Measurements from ENCODE around the gene CAND2. TPM values are rescaled to one million over a fixed set of nuclear protein-coding genes. Genes with fewer than 3 reads are reported as not detected.

Gene CAND2
- total and polyA plus RNA-seq, 2 of the 8 experiments (the other 6 are each of a cell fraction or from before 2014, with no cell fraction given): 8.7 TPM

DNA sequence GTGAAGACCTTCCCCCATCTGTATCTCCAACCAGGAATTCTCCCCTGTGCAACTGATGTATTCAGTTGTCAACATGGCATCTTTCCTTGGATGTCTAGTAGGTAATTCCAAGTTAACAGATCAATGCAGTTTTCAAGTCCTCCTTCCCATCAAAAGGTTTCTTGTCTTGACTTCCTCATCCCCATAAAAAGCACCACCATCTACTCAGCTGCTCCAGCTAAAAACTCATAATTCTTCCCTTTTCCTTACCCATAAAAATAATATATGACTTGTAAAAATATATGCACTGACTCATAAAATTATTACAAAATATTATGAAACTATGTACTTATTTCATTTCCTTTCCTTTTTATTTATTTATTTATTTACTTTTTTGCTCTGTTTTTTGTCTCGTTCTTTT is 5.0 kb upstream of the CAND2 start:
- Histone ChIP-seq H3K79me1 (ENCODE audit: low read depth, low read length) (no peaks in the 10 kb centered on the region), H4K8ac (ENCODE audit: extremely low read depth, insufficient read depth, low read length) (no peak overlapping the region), H3K79me2 (ENCODE audit: control insufficient read depth in 1 of 2, insufficient read depth in 2 of 2, low read length in 2 of 2) (no peaks in the 10 kb centered on the region), H3K4ac (replicated peaks; ENCODE audit: insufficient read length, low read depth, low read length) (no peak overlapping the region), H3K4me1 (replicated peaks in 1 of 4; ENCODE audit: control insufficient read depth in 3 of 4, insufficient read depth in 4 of 4, low read length in 3 of 4) (peaks cover 0 to 5% (median under 1%) of the 10 kb centered on the region in 4 experiments; a peak in 3 of 7 replicates), H2BK20ac (ENCODE audit: low read length) (no peak overlapping the region), H2AK5ac (ENCODE audit: low read depth, low read length) (no peak overlapping the region), H3K23ac (ENCODE audit: insufficient read length) (no peak overlapping the region), H2BK5ac (ENCODE audit: low read depth, low read length) (no peak overlapping the region), H3K18ac (ENCODE audit: extremely low read depth, low read length) (no peak overlapping the region), H3K27me3 (replicated peaks in 1 of 4; ENCODE audit: control insufficient read depth in 3 of 4, extremely low read depth in 1 of 4, insufficient read depth in 3 of 4, low read length in 3 of 4) (no peaks in the 10 kb centered on the region), H3K23me2 (ENCODE audit: low read depth, low read length) (no peaks in the 10 kb centered on the region), H3K56ac (replicated peaks; ENCODE audit: insufficient read length, low read depth, low read length) (no peak overlapping the region), H3K14ac (ENCODE audit: insufficient read length) (no peak overlapping the region), H4K5ac (ENCODE audit: insufficient read length, low read depth, low read length) (no peak overlapping the region), H3K4me3 (ENCODE audit: extremely low read depth in 1 of 4, insufficient read depth in 2 of 4, low read depth in 3 of 4, low read length in 4 of 4) (no peak overlapping the region), H2BK120ac (replicated peaks; ENCODE audit: low read depth, low read length) (no peak overlapping the region), H4K91ac (replicated peaks; ENCODE audit: insufficient read length, low read length) (no peak overlapping the region), H2BK15ac (ENCODE audit: low read length) (no peak overlapping the region), H3K36me3 (ENCODE audit: control insufficient read depth in 2 of 4, insufficient read depth in 4 of 4, low read length in 3 of 4) (no peaks in the 10 kb centered on the region), H3K9ac (replicated peaks in 1 of 4; ENCODE audit: extremely low read depth in 1 of 4, low read depth in 3 of 4, low read length in 3 of 4) (no peak overlapping the region), H3K27ac (ENCODE audit: low read depth, low read length) (no peak overlapping the region), H4K20me1 (replicated peaks in 1 of 2; ENCODE audit: control insufficient read depth in 1 of 2, insufficient read depth in 2 of 2, low read length in 2 of 2) (no peaks in the 10 kb centered on the region), H2AFZ (ENCODE audit: low read length) (no peak overlapping the region), H3K9me3 (ENCODE audit: insufficient read depth in 2 of 2, low read depth in 1 of 2, low read length in 1 of 2) (no peaks in the 10 kb centered on the region), H3K4me2 (ENCODE audit: insufficient read depth in 1 of 2, low read depth in 2 of 2, low read length in 2 of 2) (no peak overlapping the region), H2BK12ac (ENCODE audit: low read depth, low read length) (no peak overlapping the region)
- WGBS, 2 experiments (ENCODE audit: extremely low coverage in 1 of 2, insufficient coverage in 1 of 2, insufficient read length in 1 of 2, insufficient replicate concordance in 2 of 2, low coverage in 1 of 2, low lambda C conversion rate in 2 of 2, missing lambda C conversion rate in 1 of 2): 65% methylated on average over 1 of the region's 1 CpG; no CpG with 5 or more reads in 1 of the 2 experiments
- DNase-seq (ENCODE audit: low read depth in 1 of 2, low spot score in 2 of 2): no peak
- FAIRE-seq: no peak
- ChIA-PET CTCF (ENCODE audit: partially characterized antibody) (interaction anchor here (0.9 to 5.3 kb wide), 7 partner anchors 16 to 169 kb away, joined by 3 to 37 read pairs (median 4); no protein-coding TSS in a partner anchor), POLR2A (ENCODE audit: partially characterized antibody) (interaction anchor here (2.1 kb wide), 1 partner anchor 41 kb away, joined by 7 read pairs; no protein-coding TSS in a partner anchor)
- no peak for TF ChIP-seq FOSL1 (IDR thresholded peaks at IDR 0.05; ENCODE audit: insufficient read depth, low read depth, low read length)

Measured in H1 (cell line).